ENCODE measurements around the gene ENTPD6.

ENTPD6 gene

DNA sequence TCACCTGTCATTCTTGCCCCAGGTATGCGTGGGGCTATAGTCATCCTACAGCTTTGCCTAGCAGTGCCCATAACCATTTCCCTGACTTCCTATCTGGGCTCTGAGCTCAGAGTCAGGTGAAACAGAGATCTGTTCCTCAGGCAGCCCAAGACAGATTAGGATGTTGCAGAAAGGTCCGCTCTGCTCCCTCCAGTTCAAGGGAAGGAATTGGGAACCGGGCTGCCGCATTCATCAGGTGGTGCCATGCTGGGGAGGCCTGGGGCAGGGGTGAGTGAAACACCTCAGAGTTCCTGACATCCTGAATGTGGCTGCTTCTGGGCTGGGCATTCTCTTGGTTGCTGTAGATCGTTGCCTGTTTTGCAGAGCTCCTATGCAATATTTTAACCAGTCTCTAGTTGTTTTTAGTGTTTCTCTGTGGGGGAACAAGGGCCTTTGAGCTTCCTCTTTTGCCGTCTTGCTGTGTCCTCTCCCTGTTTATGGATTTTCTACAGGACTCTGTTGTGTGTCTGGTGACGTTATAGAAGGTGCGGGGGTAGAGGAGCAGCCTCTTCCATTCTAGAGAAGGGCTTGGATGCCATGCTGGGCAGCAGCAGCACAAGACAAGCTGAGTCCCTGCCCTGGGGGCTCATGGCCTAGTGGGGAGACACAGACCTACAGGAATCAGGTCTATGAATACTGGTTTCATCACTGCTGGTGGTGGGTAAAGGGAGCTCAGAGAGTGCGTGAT, 9.2 kb downstream of the ENTPD6 start:
- TF ChIP-seq, protein P1, sequence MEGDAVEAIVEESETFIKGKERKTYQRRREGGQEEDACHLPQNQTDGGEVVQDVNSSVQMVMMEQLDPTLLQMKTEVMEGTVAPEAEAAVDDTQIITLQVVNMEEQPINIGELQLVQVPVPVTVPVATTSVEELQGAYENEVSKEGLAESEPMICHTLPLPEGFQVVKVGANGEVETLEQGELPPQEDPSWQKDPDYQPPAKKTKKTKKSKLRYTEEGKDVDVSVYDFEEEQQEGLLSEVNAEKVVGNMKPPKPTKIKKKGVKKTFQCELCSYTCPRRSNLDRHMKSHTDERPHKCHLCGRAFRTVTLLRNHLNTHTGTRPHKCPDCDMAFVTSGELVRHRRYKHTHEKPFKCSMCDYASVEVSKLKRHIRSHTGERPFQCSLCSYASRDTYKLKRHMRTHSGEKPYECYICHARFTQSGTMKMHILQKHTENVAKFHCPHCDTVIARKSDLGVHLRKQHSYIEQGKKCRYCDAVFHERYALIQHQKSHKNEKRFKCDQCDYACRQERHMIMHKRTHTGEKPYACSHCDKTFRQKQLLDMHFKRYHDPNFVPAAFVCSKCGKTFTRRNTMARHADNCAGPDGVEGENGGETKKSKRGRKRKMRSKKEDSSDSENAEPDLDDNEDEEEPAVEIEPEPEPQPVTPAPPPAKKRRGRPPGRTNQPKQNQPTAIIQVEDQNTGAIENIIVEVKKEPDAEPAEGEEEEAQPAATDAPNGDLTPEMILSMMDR (IDR thresholded peaks at IDR 0.05; ENCODE audit: insufficient read depth, missing control alignments), result no peak
- DNase-seq (ENCODE audit: insufficient read length, low spot score) (no peak), FAIRE-seq (no peak)

DNA sequence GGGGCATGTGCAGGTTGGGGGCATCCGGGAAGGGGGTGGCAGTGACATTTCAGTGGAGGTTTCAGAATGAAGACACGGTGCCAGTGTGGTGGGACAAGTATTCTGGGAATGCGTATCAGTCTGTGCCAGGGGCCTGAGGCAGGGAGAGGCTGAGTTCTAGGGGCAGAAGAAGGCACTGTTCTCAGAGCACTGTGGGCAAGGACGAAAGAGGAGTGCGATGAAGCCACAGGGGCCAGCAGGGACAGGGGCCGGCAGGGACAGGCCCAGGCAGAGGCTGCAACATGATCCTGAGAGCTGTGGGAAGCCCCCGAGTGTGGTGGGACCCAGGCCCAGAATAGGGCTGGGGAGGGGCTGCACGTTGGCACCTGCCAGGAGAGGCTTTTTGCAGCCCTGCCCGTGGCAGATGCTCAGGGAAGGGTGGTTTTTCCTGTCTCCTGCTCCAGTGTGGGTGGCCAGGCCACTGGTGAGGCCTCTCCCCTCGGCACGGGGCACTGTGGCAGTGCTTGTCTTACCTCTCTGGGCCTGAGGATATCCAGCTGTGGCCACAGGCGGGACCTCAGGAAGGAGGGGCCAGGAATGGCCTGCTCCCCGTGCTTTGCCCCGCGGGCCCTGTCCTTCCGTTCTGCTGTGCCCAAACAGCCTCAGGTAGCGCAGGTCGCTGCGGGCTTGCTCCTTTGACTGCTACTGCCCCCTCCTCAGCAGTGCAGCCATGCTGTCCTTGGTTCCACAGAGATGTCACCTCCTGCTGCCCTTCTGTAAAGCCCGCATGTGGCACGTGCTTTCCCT, 10.0 kb downstream of the ENTPD6 start:
- TF ChIP-seq, protein P1 (IDR thresholded peaks at IDR 0.05; ENCODE audit: insufficient read depth, missing control alignments), result no peak
- DNase-seq (ENCODE audit: insufficient read length, low spot score) (no peak), FAIRE-seq (no peak)

DNA sequence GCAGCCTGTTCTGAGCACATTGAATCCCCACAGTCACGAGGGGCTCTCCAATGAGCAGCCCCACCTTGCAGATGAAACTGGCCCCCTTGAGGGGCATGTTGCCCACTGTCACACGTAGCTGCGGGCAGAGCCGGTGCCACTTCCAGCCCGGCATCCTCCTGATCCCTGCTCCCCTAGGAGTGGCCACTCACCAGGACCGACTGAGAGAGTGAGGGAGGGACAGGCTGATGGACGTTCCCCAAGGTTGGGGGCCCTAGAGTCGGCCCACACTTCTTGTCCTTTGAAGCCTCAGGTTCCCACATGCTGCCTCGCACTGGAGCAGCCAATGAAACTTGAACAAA, 10.5 kb downstream of the ENTPD6 start:
- no peak for FAIRE-seq
- no peak for DNase-seq (ENCODE audit: insufficient read length, low spot score)
- TF ChIP-seq, protein P1 (IDR thresholded peaks at IDR 0.05; ENCODE audit: insufficient read depth, missing control alignments), result no peak

DNA sequence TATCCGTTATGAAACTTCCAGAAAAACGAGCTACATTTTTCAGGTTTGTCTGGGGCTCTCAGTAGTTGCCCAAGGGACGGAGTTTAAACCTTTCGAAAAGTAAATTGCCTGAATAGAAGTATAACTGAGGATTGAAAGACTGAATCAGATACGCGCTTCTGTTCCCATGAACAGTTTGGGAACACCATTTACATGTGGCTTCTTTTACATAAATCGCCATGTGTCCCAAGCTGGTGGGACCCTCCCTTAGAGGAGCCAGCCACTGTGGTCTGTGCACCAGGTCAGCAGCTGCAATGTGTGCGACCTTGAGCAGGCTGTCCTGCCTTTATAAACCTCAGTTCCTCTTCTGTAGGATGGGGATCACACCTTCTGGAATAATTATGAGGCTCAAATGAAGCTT, 11.0 kb downstream of the ENTPD6 start:
- FAIRE-seq (no peak), DNase-seq (ENCODE audit: insufficient read length, low spot score) (no peak)
- TF ChIP-seq, protein P1 (IDR thresholded peaks at IDR 0.05; ENCODE audit: insufficient read depth, missing control alignments), result no peak

DNA sequence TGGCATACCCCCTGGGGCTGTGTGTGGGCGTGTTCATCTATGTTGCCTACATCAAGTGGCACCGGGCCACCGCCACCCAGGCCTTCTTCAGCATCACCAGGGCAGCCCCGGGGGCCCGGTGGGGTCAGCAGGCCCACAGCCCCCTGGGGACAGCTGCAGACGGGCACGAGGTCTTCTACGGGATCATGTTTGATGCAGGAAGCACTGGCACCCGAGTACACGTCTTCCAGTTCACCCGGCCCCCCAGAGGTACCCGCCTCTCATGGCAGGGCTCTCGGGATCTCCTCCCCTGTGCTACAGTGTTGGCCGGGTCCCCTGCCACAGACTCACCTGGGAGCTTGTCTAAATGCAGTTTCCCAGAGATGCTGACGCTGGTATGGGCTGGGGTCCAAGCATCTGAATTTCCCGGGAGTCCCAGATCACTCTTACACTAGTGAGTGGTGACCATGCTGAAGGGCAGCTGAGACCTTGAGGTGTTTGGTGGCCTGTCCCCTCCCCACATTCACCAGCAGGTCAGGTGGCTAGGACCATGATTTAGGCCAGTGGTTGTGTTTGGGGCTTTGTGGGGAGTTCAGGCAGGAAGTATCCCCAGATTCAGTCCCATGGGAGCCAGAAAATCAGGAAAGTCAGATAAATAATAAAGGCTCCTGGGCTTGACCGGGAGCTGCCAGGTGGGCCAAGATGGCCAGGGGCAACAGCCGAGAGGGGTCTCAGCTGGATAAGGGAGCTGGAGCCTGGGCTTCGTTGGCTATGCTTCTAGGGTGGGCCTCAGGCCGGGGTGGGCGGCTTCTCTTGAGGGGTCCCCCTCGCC, 11.8 kb downstream of the ENTPD6 start:
- DNase-seq (ENCODE audit: insufficient read length, low spot score) (no peak), FAIRE-seq (no peak)
- TF ChIP-seq, protein P1 (IDR thresholded peaks at IDR 0.05; ENCODE audit: insufficient read depth, missing control alignments), result no peak

DNA sequence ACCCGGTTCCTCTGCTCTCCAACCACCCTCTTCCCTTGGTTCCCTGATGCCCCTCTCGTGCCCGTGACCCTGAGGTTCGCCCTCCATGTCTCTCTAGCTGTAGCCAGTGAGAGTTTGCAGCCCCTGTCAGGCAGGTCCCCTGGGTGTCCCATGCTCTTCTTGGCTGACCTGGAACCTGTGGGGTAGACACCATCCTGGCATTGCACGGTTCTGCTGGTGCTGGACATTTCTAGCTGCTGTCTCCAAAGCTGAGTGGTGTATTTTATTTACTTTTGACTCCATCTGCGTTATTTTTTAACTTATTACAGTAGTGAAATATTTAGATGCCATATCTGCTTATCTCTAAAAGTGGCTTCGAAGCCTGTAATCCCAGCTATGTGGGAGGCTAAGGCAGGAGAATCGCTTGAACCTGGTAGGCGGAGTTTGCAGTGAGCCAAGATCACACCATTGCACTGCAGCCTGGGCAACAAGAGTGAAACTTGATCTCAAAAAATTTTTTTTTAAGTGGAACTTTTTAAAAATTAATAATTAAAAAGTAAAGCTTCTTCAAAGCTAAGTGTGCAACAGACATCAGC, 12.5 kb downstream of the ENTPD6 start:
- DNase-seq (ENCODE audit: insufficient read length, low spot score) (no peak), FAIRE-seq (no peak)
- TF ChIP-seq, protein P1 (IDR thresholded peaks at IDR 0.05; ENCODE audit: insufficient read depth, missing control alignments), result no peak
